ENCODE measurements around the gene CCDC187. TPM values are rescaled to one million over a fixed set of nuclear protein-coding genes. Genes with fewer than 3 reads are reported as not detected.

The CCDC187 gene
- total and polyA plus RNA-seq, 2 of the 8 experiments (the other 6 are each of a cell fraction or from before 2014, with no cell fraction given), result 0.02 TPM; not detected in 1

DNA sequence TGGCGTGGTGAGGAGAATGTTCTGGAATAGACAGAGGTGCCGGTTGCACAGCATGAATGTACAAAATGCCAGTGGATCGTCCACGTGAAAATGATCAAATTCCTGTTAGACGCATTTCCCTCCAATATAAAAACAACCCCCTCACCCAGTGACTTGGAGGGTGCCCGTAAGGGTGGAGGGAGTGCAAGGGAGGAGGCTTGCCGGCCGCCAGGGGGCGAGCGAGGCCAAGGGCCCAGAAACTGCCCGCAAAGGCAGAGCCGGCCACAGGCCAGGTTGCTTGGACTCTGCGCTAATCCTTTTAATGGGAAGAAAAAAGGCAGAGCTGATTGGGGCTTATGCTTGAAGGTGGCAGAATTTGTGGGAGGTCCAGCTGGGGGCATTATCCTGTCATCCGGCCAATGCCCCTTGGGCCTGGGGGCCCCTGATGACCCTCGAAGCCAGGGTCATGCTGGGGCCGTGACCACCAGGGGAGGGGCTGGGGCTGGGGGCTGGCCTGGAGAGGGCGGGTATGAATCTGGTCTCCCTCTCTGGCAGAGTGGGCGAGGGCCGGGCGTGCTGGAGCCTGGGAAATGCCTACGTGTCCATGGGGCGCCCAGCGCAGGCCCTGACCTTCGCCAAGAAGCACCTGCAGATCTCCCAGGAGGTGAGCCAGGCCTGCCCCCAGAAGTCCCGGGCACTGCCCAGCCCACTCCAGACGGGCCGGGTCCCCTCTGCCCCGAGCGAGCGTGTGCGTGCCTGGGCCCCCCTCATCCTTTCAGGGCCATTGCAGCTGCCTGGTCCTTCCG is 35.5 kb upstream of the CCDC187 start (continued):
- TF ChIP-seq RAD21 (IDR thresholded peaks at IDR 0.05 in 1 of 2, conservative IDR thresholded peaks at IDR 0.05 in 1 of 2; ENCODE audit: low read depth in 2 of 2, low read length in 2 of 2), result peak; percentile 76 to 82
- no peak for TF ChIP-seq PHF8 (conservative IDR thresholded peaks at IDR 0.05; ENCODE audit: low read depth, low read length)
- TF ChIP-seq, protein P1, sequence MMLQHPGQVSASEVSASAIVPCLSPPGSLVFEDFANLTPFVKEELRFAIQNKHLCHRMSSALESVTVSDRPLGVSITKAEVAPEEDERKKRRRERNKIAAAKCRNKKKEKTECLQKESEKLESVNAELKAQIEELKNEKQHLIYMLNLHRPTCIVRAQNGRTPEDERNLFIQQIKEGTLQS (IDR thresholded peaks at IDR 0.05; ENCODE audit: insufficient read depth, low read depth, low read length), result no peak
- TF ChIP-seq SAP30 (IDR thresholded peaks at IDR 0.05; ENCODE audit: insufficient read depth, insufficient replicate concordance, low read length), result no peak
- TF ChIP-seq CBX8 (IDR thresholded peaks at IDR 0.05; ENCODE audit: borderline replicate concordance, low read depth, low read length), result no peak
- no peak for TF ChIP-seq MAFK (IDR thresholded peaks at IDR 0.05; ENCODE audit: low read depth, low read length)
- TF ChIP-seq SRF (IDR thresholded peaks at IDR 0.05; ENCODE audit: low read depth, low read length), result no peak
